NCI-H226 (cell line): ENCODE data around the gene CHCHD4.
"Not testable (repeated sequence)": the region's sequence is repeated elsewhere in the genome, so short reads cannot be mapped to it uniquely, and the experiment has no call there.

Experiments
- DNase-seq: peaks from one replicate; pipeline ENCODE4 v3.0.0-alpha.2; 2015

CHCHD4 gene

DNA sequence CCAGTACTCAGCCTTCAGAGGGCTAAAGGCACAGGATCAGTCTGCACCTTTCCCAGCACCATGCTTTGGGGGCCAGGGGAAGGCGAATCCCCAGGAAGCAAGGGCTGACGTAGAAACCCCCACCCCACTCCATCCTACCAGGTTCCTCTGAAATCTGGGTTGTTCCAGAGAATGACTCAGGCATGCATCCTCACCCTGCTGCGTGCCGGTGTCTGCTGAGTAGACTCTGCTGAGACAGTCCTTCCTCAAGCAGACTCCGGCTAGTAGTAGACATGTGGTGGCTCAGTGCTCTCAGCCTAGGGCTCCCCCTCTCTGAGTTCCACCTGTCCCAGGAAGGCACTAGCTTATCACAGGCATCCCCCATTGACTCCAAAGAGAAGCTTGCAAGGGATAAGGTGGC is 9.2 kb upstream of the CHCHD4 start:
- no peak for DNase-seq

DNA sequence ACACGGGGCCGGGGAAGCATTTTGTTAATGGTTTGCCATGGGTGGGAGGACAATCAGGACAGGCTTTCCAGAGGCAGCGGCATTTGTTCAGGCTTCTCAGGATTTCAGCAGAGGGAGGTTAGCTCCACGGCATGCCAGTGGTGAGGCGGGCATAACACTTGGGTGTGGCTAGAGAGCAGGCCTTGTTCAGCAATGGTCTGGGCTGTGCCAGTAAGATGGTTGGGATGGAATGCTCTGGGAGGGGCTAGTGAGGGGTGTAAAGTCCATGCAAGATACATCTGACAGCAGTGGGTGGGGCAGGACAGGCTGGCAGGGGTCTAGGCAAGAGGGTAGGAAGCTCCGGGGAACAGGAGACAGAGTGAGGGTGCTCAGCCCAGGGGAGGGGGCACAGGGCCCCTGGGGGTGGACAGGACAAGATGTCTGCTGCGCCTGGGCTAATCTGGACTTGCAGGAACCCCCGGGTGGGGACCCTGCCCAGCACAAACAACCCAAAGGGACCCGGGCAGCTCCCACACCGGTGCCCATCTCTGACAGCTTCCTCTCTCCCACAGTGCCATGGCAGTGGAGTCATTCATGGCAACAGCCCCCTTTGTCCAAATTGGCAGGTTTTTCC is 8.6 kb upstream of the CHCHD4 start:
- peak; percentile 63 for DNase-seq

DNA sequence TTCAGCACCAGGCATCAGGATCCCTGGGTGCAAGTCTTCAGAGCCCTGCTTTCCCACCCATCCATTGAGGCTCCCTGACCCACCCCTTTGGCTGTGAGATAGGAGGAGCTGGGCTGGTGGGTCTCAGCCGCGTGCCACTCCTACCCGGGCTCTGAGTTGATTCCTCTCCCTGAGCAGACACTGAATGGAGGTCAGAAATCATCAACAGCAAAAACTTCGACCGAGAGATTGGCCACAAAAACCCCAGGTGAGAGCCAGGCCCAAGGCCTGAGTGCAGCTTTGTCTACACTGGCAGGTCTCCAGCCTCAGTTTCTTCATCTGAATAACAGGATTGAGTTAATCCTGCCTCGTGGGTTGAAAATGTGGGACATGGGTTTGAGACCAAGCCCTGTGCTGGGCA is 8.0 kb upstream of the CHCHD4 start:
- no peak for DNase-seq

- DNase-seq = no peak
Measured at GRCh38 chr3:14132120-14132519, 7.5 kb upstream of the CHCHD4 start.

- no peak for DNase-seq
Measured at GRCh38 chr3:14131134-14131533, 6.5 kb upstream of the CHCHD4 start.

DNA sequence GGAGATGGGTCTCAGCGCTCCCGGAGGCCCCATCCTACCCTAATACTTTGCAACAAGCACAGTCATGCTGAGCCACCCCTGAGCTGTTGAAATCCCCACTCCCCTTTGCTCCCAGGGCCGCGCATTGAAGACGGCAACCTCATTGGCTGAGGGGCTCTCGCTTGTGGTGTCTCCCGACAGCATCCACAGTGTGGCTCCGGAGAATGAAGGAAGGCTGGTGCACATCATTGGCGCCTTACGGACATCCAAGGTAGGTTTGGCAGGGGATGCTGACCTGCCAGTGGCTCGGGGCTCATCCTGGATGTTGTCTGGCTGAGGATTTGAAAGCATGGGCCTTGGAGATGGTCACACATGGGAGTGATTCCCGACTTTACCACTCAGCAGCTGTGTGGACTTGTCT is 6.0 kb upstream of the CHCHD4 start:
- DNase-seq = no peak

GRCh38 chr3:14130230-14130629 is 5.6 kb upstream of the CHCHD4 start:
- DNase-seq = no peak

- DNase-seq = no peak
Measured at GRCh38 chr3:14129296-14129695, 4.6 kb upstream of the CHCHD4 start.

DNA sequence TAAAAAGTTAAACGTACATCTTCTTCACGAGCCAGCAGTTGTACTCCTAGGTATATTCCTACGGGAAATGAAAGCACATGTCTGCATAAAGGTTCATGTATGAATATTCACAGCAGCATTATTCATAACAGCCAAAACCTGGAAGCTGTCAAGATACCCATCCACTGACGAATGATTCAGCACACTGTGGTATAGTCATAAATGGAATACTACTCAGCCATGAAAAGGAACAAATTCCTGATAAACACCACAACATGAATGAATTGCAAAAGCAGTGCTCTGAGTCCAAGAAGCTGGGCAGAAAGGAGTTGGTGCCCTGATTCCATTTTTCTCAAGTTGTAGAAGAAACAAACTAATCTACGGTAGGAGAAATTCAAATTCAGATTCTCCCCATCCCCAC is 4.1 kb upstream of the CHCHD4 start:
- no peak for DNase-seq

- DNase-seq = no peak
Measured at GRCh38 chr3:14127516-14128161, 3.0 kb upstream of the CHCHD4 start.

DNA sequence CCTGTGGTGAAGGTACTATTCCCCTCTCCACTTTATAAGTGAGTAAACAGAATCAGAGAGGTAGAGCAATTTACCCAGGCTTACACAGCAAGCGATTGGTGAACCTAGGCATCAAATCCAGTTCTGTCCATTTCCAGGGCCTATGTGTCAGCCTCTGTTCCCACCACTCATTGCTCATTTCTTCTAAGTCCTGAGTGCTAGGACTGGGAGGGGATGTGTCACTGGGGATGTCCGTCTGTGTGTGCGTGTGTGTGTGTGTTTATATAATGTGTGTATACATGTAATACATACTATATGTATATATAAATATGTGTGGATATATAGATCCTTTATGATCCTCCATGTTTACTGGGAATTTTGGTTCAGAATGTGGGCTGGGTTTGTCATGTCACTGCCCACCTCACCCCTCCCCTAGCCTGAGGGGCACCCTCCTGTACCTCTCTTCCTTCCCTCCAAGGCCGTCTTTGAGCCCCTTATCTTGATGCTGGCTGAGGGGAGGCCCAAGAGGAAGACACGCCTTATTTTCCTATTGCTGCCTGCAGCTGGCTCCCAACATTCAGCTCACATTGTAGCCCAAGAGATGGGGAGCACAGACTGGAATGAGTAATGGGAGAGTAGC is 2.3 kb upstream of the CHCHD4 start:
- DNase-seq = no peak

GRCh38 chr3:14126017-14126886 is 1.6 kb upstream of the CHCHD4 start:
- no peak for DNase-seq

- peak; percentile 97 for DNase-seq
Measured at GRCh38 chr3:14125193-14126016, 735 bp upstream of the CHCHD4 start.

- DNase-seq = peak; percentile 41
Measured at GRCh38 chr3:14124223-14124614, 451 bp downstream of the CHCHD4 start.

DNA sequence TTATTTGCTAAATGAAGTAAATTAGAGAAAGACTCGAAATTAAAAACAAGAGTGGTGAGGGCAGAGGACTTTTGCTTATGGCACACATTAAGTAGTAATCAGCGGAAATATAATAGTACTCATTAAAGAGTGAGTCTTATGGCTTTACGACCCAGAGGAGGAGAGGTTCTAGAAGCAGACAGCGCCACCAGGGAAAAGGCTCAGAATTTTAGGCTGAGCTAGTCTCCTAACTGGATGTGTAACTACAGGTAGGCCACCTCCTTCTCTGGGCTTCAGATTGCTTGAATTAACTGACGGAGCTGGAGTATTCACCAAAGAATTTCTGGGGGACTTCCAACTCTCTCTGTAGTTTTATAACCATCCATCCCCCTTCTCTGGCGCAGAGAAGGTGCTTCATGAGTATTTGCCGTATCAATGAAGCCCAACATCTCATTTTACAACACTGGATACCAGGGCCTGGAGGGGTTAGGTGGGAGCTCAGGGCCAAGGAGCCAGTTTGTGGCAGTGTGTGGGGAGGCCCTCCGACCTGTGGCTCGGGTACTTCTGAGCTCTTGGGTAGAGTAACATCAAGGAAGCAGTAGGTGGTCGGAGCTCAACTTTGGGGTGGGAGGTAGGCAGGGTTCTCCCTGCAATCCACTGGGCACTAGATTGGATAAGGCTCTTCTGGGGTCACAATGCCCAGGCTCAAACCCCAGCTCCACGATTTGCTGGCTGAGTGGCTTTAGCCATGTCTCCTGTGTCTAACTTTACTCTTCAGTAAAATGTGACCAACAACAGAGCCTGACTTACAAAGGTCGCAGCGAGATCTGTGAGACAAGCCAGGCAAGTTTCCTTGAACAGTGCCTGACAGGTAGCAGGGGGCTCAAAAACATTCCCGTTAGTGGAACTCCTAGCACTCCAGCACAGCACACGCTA is 1.1 kb downstream of the CHCHD4 start:
- no peak for DNase-seq

DNA sequence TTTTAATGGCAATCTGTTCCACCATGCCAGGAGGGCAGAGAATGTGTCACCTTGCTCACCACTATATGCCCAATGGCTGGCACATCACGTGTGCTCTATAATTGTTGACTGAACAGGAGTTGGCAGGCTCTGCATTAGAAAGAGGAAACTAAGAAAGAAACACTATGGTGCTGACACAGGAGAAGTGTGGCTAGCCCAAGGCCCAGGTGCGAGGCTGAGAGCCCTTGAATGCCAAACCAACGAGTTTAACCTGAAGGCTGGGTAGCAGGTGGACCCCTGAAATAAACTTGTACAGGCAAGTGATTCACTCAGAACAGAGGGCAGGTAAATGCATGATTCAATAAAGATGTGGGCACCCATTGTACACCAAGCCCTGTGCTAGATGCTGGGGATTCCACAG is 2.4 kb downstream of the CHCHD4 start:
- no peak for DNase-seq

DNA sequence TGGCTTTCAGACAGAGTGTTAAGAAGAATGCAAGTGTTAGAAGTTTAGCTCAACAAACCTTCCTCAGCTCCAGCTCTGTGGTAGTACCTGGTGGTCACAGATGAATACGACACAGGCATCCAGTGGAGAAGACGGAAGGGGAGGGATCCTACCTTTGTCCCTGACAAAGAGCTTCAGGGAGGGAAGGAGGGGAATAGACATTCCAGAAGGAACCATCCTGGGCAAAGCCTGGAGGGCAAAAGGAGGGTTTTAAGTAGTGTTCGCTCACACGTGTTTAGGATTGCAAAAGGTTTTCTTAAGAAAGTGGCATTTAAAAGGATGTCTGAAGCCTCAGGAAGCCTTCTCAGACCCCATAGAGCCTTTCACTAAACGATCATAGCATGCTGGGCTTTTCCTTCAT is 2.8 kb downstream of the CHCHD4 start:
- DNase-seq = no peak

DNA sequence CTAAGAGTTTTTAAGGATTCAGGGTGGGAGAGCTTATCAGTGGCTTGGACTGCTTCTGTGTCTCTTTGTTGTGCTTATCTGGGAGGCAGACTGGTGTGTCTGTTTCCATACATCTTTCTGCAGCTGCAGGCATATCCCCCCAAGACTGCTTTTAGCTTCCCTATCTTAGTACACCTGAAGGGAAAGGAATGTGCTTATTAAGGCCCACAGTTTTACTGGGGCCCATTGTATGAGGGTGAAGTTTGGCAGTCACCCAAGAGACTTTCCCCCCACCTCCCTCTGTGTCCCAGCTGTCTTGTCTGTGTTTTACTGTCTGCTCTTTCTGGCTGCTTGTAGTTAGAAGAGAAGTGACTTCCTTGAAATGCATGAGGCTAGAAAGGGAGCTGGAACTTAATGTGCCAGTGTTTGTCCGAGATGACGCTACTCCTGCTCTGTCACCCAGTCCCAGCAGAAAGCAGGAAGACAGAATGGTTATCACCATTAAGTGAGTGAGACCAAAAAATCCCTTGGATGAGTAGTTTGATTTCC is 3.7 kb downstream of the CHCHD4 start:
- not testable (repeated sequence) for DNase-seq

- no peak for DNase-seq
Measured at GRCh38 chr3:14120111-14120920, 4.4 kb downstream of the CHCHD4 start.

- no peak for DNase-seq
Measured at GRCh38 chr3:14119651-14120050, 5.0 kb downstream of the CHCHD4 start.
